Fibroblast of the aortic adventitia (primary cell): Measurements from ENCODE around the gene SKAP2. TPM values are rescaled to one million over a fixed set of nuclear protein-coding genes. Genes with fewer than 3 reads are reported as not detected.

Experiments
- DNase-seq: peaks from one replicate; pipeline ENCODE4 v3.0.0-alpha.2; 2010; ENCODE audit warnings: low read depth
- H3K4me3 ChIP-seq: 2 replicates; pipeline ENCODE4 v1.5.1; 2011; ENCODE audit warnings: low read depth, mild to moderate bottlenecking, control low read depth, low read length, moderate library complexity
- CTCF ChIP-seq: IDR thresholded peaks from 2 replicates; pipeline ENCODE4 v1.5.1; 2011; ENCODE audit warnings: mild to moderate bottlenecking, low read length, control low read depth, inconsistent platforms; ENCODE audit not compliant: insufficient read depth
- total RNA-seq: library from RNA; depleted of rRNA; stranded (reverse); fragments of >200 nt; gene quantifications from 2 replicates; pipeline ENCODE4 v1.2.3, GENCODE V29; 2012; ENCODE audit warnings: low replicate concordance

SKAP2 gene
- total RNA-seq, 1 donor: 13.6 TPM

GRCh38 chr7:26650103-26650502, 214.3 kb downstream of the SKAP2 start:
- no peak overlapping the region for H3K4me3 ChIP-seq
- TF ChIP-seq CTCF: no peak
- no peak for DNase-seq

GRCh38 chr7:26649388-26649787, 215.0 kb downstream of the SKAP2 start:
- DNase-seq: no peak
- H3K4me3 ChIP-seq: no peak overlapping the region
- no peak for TF ChIP-seq CTCF

- no peak for TF ChIP-seq CTCF
- DNase-seq: peak; percentile 52
- H3K4me3 ChIP-seq: no peak overlapping the region
These were observed 215.8 kb downstream of the SKAP2 start for GRCh38 chr7:26648554-26648953.

- peak; percentile 2 for DNase-seq
- H3K4me3 ChIP-seq: no peak overlapping the region
These were observed 217.9 kb downstream of the SKAP2 start for GRCh38 chr7:26646336-26647048.

GRCh38 chr7:26645121-26645520, 219.3 kb downstream of the SKAP2 start:
- no peak overlapping the region for H3K4me3 ChIP-seq
- no peak for TF ChIP-seq CTCF
- DNase-seq: no peak

More at GRCh38 chr7:26646336-26647048, 217.9 kb downstream of the SKAP2 start:
- TF ChIP-seq CTCF: no peak

- DNase-seq: no peak
- no peak for TF ChIP-seq CTCF
- H3K4me3 ChIP-seq: no peak overlapping the region
These were observed 222.0 kb downstream of the SKAP2 start for GRCh38 chr7:26642416-26642815.

- no peak for TF ChIP-seq CTCF
- H3K4me3 ChIP-seq: no peak overlapping the region
- no peak for DNase-seq
These were observed 224.7 kb downstream of the SKAP2 start for GRCh38 chr7:26639695-26640094.
